GM21526 (cell line): Measurements from ENCODE around the gene GATAD2B.
A peak's percentile ranks its signal among the peaks of the same experiment; 100 is the strongest.
"Not testable (repeated sequence)": the region's sequence is repeated elsewhere in the genome, so short reads cannot be mapped to it uniquely, and the experiment has no call there.

Experiments used
- ATAC-seq: cut with Tn5 transposase; IDR thresholded peaks from one replicate; pipeline ENCODE4 v1.9.1; 2021; ENCODE audit warnings: moderate library complexity; ENCODE audit not compliant: unreplicated experiment, low FRiP score

Gene GATAD2B

DNA sequence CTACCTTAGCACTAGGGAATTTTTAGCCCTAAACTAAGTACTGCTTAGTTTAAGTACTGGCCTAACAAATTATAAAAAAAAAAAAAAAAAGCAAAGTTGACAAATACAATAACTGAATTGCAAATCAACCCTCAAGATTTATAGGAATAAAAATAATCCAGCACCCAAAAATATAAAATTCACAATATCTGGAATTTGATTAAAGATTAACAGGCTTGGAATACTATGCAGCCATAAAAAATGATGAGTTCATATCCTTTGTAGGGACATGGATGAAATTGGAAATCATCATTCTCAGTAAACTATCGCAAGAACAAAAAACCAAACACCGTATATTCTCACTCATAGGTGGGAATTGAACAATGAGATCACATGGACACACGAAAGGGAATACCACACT is 78.4 kb downstream of the GATAD2B start:
- not testable (repeated sequence) for ATAC-seq

DNA sequence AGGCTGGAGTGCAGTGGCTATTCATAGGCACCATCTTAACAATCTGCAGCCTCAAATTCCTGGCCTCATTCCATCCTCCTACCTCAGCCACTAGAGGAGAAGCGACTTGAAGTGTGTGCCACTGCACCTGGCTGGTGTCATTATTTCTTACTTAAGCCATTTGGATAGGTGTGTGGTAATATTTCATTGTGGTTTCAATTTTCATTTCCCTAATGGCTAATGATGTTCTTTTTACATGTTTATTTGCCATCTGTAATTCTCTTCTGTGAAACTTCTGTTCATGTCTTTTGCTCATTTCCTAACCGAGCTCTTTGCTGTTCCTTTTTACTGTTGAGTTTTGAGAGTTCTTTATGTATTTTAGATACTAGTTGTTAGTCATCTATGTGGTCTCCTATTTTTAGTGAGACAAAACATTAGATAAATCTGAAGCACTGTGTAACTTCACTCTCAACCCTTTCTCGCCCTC is 80.7 kb downstream of the GATAD2B start:
- peak; percentile 67 for ATAC-seq

DNA sequence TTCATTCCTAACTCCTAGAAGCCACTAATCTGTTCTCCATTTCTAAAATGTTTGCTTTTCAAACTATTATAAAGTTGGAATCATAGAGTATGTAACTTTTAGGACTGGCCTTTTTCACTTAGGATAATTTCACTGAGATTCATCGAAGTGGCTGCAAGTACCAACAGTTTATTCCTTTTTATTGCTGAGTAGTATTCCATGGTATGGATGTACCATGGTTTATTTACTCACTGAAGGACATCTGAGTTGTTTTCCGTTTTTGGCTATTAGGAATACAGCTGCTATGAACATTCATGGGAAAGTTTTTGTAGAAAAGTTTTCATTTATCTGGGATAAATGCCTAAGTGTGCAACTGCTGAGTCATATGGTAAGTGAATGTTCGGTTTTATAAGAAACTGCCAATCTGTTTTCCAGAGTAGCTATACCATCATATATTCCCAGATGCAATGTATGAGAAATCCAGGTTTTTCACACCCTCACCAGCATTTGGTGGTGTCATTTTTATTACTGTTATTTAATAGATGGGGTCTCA is 81.2 kb downstream of the GATAD2B start:
- ATAC-seq, result no peak

DNA sequence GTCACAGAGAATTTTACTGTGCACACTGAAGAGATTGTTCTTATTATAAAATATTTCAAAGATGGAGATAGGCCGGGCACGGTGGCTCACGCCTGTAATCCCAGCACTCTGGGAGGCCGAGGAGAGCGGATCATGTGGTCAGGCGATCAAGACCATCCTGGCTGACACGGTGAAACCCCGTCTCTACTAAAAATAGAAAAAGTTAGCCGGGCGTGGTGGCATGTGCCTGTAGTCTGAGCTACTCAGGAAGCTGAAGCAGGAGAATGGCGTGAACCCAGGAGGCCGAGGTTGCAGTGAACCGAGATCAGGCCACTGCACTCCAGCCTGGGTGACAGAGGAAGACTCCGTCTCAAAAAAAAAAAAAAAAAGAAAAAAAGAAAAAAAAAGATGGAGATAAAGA is 82.0 kb downstream of the GATAD2B start:
- not testable (repeated sequence) for ATAC-seq

DNA sequence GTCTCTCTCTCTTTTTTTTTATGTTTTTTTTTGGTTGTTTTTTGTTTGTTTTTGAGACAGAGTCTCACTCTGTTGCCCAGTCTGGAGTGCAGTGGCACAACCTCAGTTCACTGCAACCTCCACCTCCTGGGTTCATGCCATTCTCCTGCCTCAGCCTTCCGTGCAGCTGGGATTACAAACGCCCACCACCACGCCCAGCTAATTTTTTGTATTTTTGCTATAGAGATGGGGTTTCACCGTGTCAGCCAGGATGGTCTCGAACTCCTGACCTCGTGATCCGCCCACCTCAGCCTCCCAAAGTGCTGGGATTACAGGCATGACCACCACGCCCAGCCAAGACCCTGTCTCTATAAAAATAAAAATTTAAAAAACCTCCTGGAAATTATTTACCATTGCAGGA is 88.8 kb downstream of the GATAD2B start:
- ATAC-seq, result not testable (repeated sequence)

DNA sequence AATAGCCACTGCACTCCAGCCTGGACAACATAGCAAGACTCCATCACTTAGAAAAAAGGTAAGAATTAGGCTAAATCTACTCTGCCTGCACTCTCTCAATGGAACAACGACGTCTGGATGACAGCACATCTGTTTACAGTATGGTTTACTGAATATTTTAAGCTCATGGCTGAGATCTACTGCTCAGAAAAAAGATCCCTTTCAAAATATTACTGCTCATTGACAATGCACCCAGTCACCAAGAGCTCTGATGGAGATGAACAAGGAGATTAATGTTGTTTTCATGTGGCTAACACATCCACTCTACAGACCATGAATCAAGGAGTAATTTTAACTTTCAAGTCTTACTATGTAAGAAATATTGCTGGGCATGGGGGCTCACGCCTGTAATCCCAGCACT is 89.6 kb downstream of the GATAD2B start:
- ATAC-seq, result no peak

DNA sequence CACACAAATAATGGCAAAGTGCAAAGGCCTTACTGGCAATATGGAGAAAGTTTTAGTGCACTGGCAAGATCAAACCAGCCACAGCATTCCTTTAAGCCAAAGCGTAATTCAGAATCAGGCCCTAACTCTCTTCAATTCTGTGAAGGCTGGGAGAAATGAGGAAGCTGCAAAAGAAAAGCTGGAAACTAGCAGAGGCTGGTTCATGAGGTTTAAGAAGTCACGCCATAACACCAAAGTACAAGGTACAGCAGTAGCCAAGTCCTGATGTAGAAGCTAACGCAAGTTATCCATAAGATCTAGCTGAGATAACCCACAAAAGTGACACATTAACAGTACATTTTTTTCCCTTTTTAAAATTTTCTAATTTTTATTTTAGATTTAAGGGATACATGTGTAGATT is 90.5 kb downstream of the GATAD2B start:
- no peak for ATAC-seq

DNA sequence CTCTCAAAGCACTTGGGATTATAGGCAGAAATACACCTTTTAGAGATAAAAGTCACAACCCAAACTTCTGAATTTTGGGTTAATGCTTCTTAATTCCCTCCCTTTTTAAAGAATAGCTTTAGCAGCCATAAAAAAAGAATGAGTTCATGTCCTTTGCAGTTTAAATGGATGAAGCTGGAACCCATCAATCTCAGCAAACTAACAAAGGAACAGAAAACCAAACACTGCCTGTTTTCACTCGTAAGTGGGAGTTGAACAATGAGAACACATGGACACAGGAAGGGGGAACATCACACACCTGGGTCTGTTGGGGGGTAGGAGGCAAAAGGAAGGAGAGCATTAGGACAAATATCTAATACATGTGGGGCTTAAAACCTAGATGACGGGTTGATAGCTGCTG is 91.7 kb downstream of the GATAD2B start:
- no peak for ATAC-seq

DNA sequence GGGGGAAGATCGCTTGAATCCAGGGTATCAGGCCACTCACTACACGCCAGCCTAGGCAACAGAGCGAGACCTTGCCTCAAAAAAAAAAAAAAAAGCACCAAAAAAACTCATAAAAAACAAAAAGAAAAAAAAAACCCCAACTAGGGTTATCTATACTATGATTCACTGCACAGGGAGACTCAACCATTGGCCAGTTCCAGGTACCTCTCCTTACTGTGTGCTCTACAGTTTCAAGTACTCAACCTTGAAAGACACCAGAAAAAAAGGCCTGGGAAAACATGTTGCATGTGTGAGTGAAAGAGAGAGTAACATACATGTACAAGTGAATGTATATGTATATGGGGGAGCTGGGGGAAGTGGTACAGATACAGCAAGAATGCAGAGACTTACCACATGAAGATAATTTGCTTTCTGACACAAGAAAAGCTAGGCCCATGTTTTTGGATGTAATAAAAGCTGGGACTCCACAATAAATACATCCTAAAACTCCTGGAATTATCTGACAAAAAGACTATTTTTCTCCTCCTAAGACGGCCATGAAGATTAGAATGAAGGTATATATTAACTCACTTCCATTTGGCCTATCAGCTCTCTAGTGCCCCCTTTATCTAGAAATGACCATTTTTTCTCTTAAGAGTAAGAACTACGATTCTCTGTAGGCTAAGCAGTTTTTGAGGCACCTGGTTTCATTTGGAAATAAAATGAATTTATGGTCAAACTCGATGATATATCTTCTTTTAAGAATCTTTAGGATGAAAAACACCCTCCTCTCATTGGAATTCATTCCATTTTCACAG is 95.4 kb downstream of the GATAD2B start:
- ATAC-seq, result no peak

DNA sequence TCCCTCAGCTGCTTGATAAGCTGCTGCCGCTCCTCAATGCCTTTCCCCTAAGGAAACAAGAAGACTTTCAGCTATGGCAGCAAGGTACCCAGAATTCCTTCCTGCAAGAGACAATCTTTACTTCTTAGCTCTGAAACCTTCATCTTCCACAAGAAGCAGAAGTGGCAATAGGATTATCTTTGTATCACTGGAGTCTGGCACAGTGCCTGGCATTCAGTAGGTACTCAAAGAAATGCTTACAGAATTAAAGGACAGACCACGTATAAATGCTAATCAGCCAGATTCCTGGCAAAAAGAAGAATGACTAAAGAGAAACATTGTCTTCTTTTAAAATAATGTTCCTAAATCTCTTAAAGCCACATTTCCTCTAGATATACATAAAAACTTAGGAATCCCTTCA is 103.9 kb downstream of the GATAD2B start:
- ATAC-seq, result no peak

DNA sequence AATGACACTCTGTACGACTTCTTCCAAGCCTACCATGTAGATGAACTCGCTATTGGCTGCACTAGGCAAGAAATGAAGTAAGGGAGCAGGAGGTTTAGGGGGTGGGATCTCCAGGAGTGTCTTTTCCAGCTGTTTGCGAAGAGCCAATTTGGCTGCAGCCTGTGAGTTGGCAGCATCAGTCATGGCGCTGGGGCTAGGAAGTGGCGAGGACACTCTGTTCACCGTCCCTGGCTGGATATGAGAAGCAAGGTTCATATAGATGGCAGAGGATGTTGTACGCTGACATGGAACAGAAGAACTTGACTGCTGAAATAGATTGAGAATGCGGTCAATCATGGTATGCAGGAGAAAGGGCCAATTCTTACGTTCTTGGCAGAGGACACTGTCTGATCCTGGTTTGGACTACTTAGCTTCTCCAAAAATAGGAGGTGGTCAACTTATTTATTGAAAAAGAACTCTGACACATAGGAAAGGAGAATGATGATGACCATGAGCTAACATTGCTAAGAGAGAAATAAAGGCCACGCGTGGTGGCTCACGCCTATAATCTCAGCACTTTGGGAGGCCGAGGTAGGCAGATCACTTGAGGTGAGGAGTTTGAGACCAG is 106.4 kb downstream of the GATAD2B start:
- ATAC-seq, result no peak

DNA sequence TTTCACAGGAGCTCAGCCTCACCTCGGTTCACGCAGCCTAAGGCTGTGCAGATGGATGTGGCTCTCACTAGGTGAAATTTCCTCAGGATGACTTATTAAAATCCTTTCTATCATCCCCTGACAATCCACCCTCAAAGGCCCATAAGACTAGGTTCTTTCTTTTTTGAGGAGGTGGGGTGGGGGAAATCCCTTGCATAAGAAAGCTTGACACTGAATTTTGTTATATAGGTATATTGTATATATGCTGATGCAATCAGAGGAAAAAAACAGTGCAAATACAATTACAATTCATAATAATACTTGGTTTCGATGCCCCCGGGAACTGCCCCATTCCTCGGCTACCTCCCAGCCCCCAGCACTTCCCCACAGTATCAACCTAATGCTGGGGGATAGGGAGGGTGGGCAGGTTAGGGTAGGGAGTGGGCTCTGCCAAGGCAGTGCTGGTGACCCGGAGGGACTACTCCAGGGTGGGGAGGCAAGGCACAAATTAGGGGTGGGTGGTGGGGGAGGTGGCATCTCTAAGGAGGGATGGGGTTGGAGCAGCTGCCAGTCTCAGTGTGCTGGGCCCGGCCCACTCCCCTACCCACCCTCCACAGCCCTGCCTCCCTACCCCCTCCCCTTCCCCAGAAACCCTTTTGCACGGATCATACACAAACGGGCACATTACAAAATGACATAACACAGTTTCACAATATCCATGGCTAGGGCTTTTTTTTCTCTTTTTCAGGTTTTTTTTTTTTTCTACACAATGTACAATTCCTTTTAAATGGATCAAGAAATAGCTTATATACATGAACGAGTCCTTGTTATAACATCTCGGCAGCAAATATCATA is 116.7 kb downstream of the GATAD2B start:
- no peak for ATAC-seq

DNA sequence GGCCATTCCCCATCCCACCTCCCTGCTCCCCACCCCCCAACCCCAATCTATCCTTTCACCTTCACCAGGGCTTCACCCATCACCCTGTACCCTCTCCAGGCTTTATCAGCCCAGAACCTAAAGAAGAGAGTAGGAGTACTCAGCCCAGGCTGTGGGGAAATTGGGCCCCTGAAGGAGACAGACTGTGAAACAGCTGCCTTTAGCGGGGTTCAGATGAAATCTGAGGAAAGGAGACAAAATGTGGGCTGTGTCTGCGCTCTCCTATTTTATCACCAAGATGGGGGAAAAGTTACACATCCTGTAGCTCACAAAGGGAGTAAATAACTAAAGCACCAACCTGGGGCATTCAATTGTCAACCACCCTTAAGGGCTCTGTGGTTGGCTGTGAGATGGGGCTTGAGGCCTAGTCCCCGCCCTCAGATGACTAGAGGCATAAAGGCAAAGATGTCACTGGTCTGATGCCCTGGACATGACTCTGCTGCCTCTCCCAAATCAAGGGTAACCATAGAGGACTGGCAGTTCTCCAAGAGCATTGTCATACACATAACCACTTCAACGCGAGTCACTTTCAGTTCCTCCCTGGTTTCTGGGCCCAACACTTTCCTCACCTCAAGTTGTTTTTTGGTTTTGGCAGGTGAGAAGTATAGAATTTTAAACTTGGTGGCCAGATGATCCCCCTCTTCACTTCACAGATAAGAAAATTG is 117.6 kb downstream of the GATAD2B start:
- peak; percentile 79 for ATAC-seq

DNA sequence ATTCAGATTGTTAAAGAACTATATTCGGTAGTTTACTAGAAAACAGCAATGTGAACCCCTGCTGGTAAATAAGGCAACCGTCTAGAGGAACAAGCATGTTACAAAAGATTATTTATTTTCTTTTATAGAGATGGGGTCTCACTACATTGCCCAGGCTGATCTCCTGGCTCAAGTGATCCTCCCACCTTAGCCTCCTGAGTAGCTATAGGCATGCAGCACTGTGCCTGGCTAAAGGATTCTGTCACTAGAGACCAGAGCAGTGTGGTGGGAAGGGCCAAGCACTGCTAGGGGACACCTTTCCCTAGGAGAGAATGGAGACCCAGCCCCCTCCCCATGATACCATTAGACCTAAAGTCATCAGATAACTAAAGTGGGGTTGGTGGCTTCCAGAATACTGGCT is 118.7 kb downstream of the GATAD2B start:
- no peak for ATAC-seq

DNA sequence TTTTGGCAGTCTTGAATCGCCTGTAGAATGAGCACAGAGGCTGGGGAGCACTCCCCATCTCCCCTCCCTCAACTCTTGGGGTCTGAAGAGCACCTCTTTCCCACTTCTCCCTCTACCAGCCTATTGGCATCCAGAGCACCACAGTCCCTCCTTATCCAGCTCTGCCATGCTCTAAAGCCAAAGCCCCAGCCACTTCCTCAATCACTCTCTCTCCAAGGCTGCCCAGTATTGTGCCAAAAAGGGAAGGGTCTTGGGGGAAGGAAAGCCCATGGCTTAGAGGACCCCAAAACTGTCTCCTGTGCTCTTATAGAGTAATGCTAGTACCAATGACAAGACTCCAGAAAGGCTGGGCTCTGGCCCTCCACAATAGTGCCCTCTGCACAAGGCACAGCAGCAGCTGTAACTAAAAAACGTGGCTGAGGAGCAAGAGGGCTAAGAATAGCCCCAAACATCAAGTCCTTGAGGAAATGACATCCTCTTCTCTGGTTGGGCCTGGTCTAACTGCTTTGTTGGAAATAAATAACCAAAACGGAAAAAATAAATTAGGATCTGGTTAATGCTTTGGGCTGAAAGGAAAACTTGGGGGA is 119.2 kb downstream of the GATAD2B start:
- no peak for ATAC-seq

DNA sequence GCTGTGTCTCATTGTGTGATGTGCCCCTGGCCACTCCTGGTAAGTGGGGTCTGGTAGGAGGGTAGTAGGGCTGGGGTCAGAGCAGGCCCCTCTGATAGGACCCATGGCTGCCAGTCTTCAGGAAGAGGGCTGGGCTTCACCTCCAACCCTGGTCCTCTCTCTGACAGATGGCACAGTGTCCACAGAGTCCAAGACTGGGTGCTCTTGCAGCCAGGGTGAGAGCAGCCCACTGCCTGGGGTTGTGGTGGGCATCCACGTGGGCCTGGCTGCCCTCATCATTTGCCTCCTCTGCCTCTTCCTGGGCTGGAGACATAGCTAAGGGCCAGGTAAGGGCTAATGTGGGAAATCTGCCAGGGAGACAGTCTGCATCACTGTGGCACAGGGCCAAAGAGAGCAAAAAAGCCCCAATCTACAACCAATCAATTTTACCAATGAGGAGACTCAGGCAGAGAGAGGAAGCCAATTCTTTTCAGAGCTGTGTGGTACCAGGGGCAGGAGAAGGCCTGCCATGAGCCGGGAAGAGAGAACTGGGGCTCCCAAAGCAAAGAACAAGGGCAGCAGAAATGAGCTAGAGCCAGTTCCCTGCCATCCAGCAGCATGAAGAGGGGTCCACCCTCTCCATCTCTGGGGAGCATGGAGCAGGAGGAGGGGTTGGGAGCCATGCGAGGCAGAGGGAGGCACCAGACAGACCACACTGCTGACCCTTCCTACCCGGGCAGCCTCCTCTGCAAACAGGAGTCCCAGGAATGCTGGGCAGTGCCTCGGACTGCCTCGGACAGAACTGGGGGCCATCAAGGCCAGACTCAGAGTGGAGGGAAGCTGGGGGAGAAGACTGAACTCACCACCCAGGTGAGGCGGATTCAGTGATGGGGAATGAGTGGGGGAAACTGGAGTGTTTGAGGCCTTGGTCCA is 120.7 kb downstream of the GATAD2B start:
- no peak for ATAC-seq

DNA sequence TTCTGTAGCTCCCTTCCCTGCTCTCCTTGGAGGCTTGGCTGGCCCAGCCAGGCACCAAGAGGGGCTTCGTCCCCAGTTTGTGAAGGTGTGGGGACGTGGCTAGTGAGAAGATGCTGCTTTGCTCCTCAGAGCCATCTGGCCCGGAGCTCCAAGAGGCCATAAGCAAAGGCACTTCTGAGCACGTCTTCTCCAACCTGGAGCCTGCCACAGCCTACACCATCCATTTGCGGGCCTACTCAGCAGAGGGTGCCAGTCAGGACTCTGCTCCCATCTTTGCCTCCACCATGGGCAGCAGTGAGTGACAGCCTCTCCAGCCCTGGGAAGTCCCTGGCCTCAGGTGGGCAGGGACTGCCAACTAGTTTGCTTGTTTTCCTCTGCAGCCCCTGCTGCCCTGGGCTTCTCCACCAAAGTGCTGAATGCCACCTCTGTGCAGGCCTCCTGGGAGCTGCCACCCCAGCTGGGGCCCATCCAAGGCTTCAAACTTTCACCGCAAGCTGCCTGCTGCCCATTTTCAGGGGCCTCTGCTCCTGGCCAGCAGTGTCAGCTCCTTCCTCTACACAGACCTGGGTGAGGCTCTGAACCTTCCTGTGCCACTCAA is 121.6 kb downstream of the GATAD2B start:
- ATAC-seq, result no peak

DNA sequence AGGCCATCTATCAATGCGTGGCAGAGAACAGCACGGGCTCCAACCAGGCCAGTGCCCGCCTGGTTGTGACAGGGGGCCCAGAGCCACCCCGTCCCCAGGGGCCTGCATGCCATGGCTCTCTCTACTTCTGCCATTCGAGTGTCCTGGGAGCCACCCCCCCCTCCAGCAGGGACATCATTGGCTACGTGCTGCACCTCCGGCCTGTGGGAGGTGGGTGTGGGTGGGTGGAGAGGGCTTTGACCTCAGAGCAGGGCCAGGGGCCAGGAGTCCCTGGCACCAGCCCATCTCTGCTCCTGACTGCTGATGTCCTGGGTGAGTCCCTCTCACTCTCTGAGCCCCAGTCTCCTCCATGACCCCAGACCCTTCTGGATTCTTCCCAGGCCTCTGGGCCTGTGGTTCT is 122.3 kb downstream of the GATAD2B start:
- no peak for ATAC-seq
